WI38 (cell line): Measurements from ENCODE around the gene FSTL4.

Experiments used
- H3K4me3 ChIP-seq: 2 replicates; pipeline ENCODE4 v1.5.1; 2011; ENCODE audit warnings: low read depth, mild to moderate bottlenecking, control low read depth, low read length
- CTCF ChIP-seq: IDR thresholded peaks from 2 replicates; pipeline ENCODE4 v1.5.1; 2012; ENCODE audit warnings: low read depth, mild to moderate bottlenecking, control low read depth, low read length

The FSTL4 gene

DNA sequence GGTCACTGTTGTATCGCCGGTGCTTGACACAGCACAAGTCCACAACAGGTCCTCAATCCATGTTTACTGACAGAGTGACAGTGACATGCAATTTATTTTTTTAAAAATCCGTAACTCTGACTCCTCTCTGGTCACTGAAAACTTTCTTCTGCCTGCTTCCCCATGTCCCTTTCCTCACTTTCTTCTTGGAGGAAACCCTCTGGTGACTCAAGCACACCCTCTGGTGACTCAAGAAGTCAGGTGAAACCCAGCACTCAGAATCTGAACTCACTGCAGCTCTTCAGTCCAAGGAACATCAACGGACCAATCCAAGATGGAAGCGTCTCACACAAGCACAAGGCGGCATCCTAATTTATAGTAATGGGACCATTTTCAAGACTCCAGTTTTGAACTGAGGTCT, 245.9 kb downstream of the FSTL4 start:
- no peak overlapping the region for H3K4me3 ChIP-seq
- no peak for TF ChIP-seq CTCF

DNA sequence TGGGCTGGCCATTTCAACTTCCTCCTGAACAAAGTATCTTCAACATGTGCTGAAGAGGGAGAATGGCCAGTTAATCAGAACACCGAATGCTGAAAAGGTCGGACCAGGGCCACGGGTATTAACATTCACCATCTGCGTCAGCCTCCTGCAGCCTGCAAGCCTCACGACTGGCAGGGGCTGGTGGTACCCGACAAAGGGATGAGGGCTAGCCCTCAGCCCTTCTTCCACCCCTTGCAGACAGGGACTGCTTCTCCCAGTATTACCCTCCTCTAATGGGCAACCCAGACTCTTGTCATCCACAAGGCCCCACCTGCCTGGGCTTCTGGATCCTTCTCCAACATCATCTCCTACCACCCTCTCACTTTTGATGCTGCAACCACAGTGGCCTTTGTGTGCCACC, 246.6 kb downstream of the FSTL4 start:
- no peak for TF ChIP-seq CTCF

GRCh38 chr5:133364936-133365707, 247.2 kb downstream of the FSTL4 start:
- H3K4me3 ChIP-seq = no peak overlapping the region
- no peak for TF ChIP-seq CTCF

More for the DNA sequence above, 246.6 kb downstream of the FSTL4 start:
- no peak overlapping the region for H3K4me3 ChIP-seq

- no peak overlapping the region for H3K4me3 ChIP-seq
- TF ChIP-seq CTCF = no peak
Measured at GRCh38 chr5:133363807-133364587, 248.3 kb downstream of the FSTL4 start.

- no peak for TF ChIP-seq CTCF
- H3K4me3 ChIP-seq = no peak overlapping the region
Measured at GRCh38 chr5:133362438-133362837, 249.9 kb downstream of the FSTL4 start.

GRCh38 chr5:133361922-133362321, 250.4 kb downstream of the FSTL4 start:
- TF ChIP-seq CTCF = no peak
- H3K4me3 ChIP-seq = no peak overlapping the region
